Activated CD8-positive, alpha-beta memory T cell treated with anti-CD3 and anti-CD28 coated beads, Interleukin-2, amount 50 U/mL, for 4 hours (primary cell): Measurements from ENCODE around the gene EML1.
"Not testable (repeated sequence)": the region's sequence is repeated elsewhere in the genome, so short reads cannot be mapped to it uniquely, and the experiment has no call there.

Experiments
- DNase-seq: peaks from one replicate; pipeline ENCODE4 v3.0.0-alpha.2; 2020

The EML1 gene

DNA sequence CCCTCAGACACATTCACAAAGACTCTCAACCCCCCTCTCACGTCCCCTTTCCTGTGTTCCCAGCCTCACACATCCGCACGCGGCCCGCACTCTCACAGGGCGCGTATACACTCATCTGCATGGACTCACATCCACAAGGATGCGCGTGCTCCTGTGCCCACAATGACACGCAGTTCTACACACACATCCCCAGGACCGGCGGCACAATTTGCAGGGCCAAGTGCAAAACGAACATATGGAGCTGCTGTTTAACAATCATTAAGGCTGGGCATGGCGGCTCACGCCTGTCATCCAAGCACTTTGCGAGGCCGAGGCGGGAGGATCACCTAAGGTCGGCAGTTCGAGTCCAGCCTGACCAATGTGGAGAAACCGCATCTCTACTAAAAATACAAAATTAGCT, 36.4 kb upstream of the EML1 start:
- DNase-seq: no peak

DNA sequence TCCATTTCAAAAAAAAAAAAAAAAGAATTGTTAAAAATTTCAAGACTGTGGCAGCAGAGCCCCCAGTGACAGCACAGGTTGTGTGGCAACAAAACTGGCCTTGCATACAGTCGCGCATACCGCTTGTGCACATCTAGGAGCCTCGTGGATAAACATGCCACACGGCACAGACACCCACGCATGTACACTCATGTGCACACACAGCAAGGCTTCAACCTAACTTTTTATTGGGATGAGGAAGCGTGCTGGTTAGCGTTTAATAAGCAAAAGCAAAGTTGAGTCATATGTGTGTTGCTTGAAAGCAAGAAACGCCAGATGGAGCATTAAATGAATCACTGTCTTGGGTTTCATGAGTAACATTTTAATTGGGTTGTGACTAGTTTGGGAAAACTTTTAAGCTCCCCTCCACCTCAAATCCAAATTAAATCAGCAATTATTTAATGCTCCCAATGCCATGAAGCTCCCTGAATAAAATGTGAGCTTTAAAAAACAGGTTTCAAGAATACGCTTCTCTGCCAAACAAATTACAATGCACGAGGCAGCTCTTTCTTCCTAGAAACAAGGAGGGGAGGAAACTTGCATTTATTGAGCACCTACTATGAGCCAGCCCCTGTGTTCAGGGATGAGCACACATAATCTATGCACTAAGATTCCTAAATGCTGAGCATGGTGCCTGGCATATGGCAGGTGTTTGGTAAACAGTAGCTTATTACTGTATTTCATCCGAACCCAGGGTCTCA, 35.7 kb upstream of the EML1 start:
- DNase-seq: no peak

GRCh38 chr14:99758121-99758821, 34.9 kb upstream of the EML1 start:
- DNase-seq: no peak

- no peak for DNase-seq
These were observed 34.2 kb upstream of the EML1 start for GRCh38 chr14:99758872-99759545.

DNA sequence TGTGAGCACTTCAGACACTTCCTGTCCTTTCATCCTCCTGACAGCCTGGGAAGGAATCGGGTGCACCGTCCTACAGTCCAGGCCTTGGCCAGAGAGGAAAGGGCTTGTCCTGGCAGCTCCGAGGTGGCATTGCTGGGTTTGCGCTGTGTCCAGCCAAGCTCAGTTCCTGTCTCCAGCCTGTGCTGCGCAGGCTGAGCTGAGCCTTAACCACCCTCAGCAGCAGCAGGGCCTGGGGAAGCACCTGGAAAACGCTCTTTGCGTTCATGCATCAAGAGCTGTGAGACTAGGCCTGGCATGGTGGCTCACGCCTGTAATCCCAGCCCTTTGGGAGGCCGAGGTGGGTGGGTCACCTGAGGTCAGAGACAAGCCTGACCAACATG, 33.7 kb upstream of the EML1 start:
- no peak for DNase-seq

GRCh38 chr14:99760817-99761216, 32.4 kb upstream of the EML1 start:
- no peak for DNase-seq

DNA sequence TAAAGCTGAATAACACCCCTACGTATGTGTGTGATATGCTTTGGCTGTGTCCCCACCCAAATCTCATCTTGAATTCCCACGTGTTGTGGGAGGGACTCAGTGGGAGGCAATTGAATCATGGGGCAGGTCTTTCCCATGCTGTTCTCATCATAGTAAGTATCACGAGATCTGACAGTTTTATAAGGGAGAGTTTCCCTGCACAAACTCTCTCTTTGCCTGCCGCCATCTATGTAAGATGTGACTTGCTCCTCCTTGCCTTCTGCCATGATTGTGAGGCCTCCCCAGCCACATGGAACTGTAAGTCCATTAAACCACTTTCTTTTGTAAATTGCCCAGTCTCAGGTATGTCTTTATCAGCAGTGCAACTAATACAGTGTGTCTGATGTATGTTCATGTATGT, 30.3 kb upstream of the EML1 start:
- DNase-seq: not testable (repeated sequence)

GRCh38 chr14:99763527-99764221, 29.5 kb upstream of the EML1 start:
- DNase-seq: no peak

DNA sequence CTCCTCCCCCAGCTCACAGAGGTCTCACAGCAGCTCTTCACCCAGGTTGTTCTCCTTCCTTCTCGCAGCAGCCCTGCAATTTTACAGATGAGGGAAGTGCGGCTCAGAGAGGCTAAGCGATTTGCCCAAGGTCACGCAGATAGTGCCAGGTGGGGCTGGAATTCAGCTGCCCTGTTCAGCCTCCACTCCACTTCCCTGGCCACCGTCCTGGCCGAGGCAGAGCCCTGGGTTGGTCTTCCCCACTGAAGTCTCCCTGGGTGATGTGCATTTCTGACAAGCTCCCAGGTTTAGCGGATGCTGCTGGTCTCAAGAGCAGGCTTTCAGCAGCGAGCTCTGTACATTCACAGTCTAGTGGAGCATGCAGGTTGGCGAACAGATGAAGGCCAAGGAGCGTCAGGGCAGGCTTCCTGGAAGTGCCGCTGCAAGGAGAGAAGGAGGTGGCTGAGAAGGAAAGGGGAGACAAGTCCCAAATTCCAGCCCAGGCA, 28.9 kb upstream of the EML1 start:
- no peak for DNase-seq

DNA sequence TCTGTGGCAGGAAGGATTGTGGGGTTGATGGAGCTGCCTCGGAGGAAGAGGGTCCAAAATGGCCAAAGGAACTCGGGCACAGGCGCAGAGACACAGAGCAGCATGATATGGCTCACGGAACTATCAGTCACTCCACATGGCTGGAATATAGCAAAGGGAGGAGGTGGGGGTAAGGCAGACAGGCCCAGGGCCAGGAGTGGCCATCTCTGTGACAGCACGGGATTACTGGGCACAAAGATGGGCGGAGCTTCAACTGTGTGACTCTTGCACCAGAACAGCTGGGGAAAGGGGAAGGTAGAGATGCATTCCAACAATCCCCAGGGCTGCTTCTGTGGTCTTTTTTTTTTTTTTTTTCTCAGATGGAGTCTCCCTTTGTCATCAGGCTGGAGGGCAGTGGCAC, 24.8 kb upstream of the EML1 start:
- no peak for DNase-seq

GRCh38 chr14:99769123-99769522, 24.1 kb upstream of the EML1 start:
- DNase-seq: no peak

- DNase-seq: no peak
These were observed 23.4 kb upstream of the EML1 start for GRCh38 chr14:99769799-99770198.

- DNase-seq: no peak
These were observed 20.6 kb upstream of the EML1 start for GRCh38 chr14:99772371-99773283.

DNA sequence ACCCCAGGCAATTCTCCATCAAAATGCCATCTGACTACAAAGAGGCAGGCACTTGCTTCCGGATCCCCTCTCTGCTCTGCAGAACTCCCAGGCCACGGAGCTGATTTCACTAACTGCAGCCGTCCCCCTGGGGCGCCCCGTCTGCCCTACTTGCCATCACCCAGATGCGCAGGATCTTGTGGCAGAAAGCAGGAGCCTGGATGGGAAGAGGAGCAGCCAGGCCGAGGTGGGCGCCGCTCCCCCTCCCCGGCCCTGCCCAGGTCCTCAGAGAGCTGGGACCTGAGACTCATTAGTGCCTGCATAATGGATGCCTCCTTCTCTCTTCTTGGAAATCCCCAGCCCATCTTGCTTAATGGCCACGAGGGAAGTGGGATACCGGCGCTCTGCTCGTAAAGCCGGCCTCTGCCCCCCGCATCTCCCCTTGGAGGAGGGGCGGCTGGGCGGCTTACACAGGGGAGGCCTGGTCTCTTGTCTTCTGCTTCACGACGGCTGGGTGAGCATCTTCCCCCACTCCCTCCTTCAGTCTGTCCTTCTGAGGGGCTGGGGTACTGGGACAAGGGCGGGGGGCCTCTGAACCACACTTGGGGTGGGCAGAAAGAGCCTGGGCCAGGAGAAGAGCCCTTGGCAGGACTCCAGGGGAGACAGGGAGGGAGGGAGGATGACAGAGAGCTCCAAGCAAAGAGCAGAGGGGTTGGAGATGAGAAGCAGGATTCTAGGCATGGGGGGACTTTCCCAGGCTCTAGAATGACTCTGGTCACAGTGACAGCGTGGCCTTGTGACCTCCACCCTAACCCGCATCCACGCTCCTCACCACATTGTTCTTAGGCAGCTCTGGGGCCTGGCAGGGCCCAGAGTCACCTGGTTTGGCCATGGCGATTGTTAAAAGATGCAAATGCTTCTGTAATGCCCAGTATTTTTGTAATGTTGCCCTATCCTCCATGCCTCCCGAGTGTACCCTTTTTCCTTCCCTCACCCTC, 19.4 kb upstream of the EML1 start:
- DNase-seq: no peak

GRCh38 chr14:99774556-99775307, 18.5 kb upstream of the EML1 start:
- no peak for DNase-seq

GRCh38 chr14:99775351-99775750, 17.9 kb upstream of the EML1 start:
- DNase-seq: no peak

- no peak for DNase-seq
These were observed 15.3 kb upstream of the EML1 start for GRCh38 chr14:99777951-99778350.

GRCh38 chr14:99779751-99780150, 13.5 kb upstream of the EML1 start:
- no peak for DNase-seq

DNA sequence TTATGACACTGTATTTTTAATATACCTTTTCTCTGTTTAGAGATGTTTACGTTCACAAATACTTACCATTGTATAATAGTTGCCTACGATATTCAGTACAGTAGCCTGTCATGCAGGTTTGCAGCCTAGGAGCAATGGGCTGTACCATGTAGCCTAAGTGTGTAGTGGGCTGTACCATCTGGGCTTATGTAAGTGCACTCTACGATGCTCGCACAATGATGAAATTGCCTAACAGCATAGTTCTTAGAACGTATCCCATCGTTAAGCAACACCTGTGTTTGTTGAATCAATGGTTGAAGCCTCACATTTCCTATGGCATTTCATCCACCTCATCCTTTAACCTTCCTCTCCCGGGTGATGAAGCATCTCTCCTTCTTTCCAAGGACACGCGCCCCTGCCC, 12.5 kb upstream of the EML1 start:
- no peak for DNase-seq

- DNase-seq: no peak
These were observed 12.1 kb upstream of the EML1 start for GRCh38 chr14:99781091-99781490.
